HG02759 (cell line): ENCODE measurements around the gene RASGRF2.
"Not testable (repeated sequence)": the region's sequence is repeated elsewhere in the genome, so short reads cannot be mapped to it uniquely, and the experiment has no call there.

Experiments used
- ATAC-seq: cut with Tn5 transposase; IDR thresholded peaks from one replicate; pipeline ENCODE4 v1.9.1; 2021; ENCODE audit warnings: mild to moderate bottlenecking, moderate library complexity; ENCODE audit not compliant: unreplicated experiment

RASGRF2 gene

GRCh38 chr5:80982093-80982492 is 21.9 kb downstream of the RASGRF2 start:
- ATAC-seq = no peak

- ATAC-seq = no peak
These were observed 25.6 kb downstream of the RASGRF2 start for GRCh38 chr5:80985600-80986228.

GRCh38 chr5:80986382-80986781 is 26.2 kb downstream of the RASGRF2 start:
- ATAC-seq = no peak

GRCh38 chr5:80987078-80987766 is 27.1 kb downstream of the RASGRF2 start:
- ATAC-seq = no peak

GRCh38 chr5:80988419-80988935 is 28.3 kb downstream of the RASGRF2 start:
- no peak for ATAC-seq

- no peak for ATAC-seq
These were observed 29.7 kb downstream of the RASGRF2 start for GRCh38 chr5:80989883-80990282.

- no peak for ATAC-seq
These were observed 30.4 kb downstream of the RASGRF2 start for GRCh38 chr5:80990527-80990926.

- ATAC-seq = no peak
These were observed 30.8 kb downstream of the RASGRF2 start for GRCh38 chr5:80990971-80991370.

- no peak for ATAC-seq
These were observed 35.7 kb downstream of the RASGRF2 start for GRCh38 chr5:80995908-80996307.

- no peak for ATAC-seq
These were observed 38.4 kb downstream of the RASGRF2 start for GRCh38 chr5:80998590-80998979.

- no peak for ATAC-seq
These were observed 43.7 kb downstream of the RASGRF2 start for GRCh38 chr5:81003811-81004386.

GRCh38 chr5:81005708-81006107 is 45.5 kb downstream of the RASGRF2 start:
- no peak for ATAC-seq

- no peak for ATAC-seq
These were observed 46.1 kb downstream of the RASGRF2 start for GRCh38 chr5:81006231-81006630.

GRCh38 chr5:81006947-81007636 is 46.9 kb downstream of the RASGRF2 start:
- no peak for ATAC-seq

GRCh38 chr5:81007637-81008027 is 47.5 kb downstream of the RASGRF2 start:
- ATAC-seq = no peak

- ATAC-seq = no peak
These were observed 50.4 kb downstream of the RASGRF2 start for GRCh38 chr5:81010336-81011169.

- no peak for ATAC-seq
These were observed 54.2 kb downstream of the RASGRF2 start for GRCh38 chr5:81014348-81014747.

- no peak for ATAC-seq
These were observed 56.0 kb downstream of the RASGRF2 start for GRCh38 chr5:81016116-81016515.

GRCh38 chr5:81017320-81017719 is 57.2 kb downstream of the RASGRF2 start:
- no peak for ATAC-seq

- not testable (repeated sequence) for ATAC-seq
These were observed 58.4 kb downstream of the RASGRF2 start for GRCh38 chr5:81018608-81019007.

- ATAC-seq = no peak
These were observed 59.6 kb downstream of the RASGRF2 start for GRCh38 chr5:81019748-81020147.
